GM21737 (cell line): ENCODE data around the gene VAPA.
"Not testable (repeated sequence)": the region's sequence is repeated elsewhere in the genome, so short reads cannot be mapped to it uniquely, and the experiment has no call there.

Experiments
- ATAC-seq: cut with Tn5 transposase; IDR thresholded peaks from one replicate; pipeline ENCODE4 v1.9.1; 2021; ENCODE audit warnings: mild to moderate bottlenecking, moderate library complexity; ENCODE audit not compliant: unreplicated experiment

VAPA gene

DNA sequence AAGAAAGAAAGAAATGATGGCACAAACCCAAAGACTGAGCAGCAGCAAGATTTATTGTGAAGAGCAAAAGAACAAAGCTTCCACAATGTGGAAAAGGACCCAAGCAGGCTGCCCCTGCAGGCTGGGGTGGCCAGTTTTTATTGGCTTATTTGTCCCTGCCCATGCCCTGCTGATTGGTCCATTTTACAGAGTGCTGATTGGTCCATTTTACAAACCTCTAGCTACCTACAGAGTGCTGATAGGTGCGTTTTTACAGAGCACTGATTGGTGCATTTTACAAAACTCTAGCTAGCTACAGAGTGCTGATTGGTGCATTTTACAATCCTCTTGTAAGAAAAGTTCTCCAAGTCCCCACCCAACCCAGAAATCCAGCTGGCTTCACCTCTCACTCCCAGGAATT lies 1.5 kb upstream of the VAPA start:
- ATAC-seq = not testable (repeated sequence)

DNA sequence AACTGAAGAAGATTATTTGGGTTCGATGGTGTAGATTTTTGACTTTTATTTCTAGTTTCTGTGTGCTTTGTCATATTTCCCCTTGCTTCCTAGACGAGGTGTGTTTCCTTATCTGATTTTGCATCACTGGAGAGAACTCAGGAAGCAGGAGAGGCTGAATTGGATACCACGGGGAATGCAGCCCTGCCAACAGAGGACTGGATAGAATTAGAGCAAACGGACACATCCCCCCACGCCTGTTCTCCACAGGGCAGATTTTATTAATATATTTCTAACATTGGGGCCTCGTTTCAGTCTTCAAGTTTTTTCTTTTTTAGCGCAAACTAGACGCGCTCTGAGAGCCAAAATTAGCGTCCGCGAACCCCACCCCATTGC lies 678 bp upstream of the VAPA start:
- ATAC-seq = no peak

DNA sequence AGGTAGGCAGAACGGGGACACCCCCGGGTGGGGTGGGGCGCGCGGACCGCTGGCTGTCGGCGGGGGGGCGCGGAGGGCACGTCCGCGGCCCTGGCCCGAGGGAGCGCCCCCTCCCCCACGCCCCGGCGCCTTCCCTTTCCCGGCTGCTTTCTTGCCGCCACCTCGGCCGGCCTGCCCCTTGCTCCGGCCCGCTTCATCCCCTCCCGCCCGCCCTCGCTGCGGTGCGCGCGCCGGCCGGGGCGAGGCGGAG lies 443 bp downstream of the VAPA start:
- ATAC-seq = peak; percentile 25

DNA sequence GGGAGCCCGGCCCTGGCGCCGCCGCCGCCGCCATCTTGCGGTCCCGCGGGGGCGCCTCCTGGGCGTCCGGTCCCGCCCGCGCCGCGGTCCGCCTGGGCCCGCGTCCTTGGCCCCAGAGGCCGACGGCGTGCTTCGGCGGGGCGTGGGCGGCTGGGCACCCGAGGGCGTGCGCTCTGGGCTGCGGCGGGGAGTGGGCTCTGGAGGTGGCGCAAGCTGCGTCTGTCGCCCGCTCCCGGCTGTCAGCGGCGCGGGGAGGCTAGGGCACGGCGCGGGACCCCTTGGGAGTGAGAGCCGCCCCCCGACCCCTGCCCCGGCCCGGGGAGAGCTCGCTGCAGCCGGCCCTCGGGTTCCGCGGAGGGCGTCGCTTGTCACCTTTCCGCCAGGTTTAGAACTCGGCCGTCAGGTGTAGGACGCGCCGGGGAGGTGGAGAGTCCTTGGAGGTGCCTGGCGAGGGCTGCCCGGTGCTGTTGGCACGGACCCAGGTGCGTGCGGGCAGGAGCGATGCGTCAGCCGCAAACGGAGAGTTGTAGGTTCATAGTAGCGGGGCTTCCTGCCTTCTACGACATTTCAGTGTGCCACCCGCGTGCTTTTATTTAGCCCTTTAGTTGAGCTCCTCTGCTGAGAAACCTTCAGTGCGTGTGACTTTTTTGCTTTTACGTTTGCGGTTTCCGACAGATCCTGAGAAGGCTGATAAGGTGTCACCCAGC lies 921 bp downstream of the VAPA start:
- ATAC-seq = peak; percentile 30

DNA sequence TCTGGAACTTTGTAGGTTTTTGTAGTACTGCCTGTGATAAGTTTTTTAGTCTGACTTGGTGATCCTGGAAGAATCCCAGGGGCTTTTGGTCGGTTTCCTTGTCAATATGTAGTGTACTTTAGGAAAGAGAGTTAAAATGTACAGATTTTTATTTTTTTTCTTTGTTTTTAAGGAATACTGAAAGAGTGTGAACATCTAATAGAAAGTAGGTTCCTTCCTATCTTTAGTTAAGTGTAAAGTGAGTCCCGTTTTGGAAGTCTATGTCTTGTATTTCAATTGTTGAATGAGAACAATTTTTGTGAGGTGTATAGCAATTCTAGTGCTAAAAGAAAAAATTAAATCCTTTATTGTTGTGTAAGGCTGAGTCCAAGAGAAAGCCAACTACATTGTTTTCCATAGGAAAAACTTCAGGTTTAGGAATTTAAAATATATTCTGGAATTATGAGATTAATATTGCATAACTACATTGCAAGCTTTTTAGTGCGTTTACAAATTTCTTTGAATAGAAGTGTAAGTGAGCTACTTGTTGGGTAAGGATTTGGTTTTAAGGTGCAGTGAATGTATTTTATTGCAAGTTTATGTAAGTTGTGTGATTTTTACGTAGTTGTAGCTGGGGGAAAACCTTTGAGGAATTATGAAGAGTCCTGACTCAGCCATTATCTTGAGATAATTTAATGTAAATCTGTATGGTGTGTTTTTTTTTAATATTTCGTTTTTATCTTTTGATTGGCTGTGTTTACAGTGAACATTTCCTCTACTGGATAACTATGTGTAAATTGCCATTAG lies 1.7 kb downstream of the VAPA start:
- ATAC-seq = no peak

DNA sequence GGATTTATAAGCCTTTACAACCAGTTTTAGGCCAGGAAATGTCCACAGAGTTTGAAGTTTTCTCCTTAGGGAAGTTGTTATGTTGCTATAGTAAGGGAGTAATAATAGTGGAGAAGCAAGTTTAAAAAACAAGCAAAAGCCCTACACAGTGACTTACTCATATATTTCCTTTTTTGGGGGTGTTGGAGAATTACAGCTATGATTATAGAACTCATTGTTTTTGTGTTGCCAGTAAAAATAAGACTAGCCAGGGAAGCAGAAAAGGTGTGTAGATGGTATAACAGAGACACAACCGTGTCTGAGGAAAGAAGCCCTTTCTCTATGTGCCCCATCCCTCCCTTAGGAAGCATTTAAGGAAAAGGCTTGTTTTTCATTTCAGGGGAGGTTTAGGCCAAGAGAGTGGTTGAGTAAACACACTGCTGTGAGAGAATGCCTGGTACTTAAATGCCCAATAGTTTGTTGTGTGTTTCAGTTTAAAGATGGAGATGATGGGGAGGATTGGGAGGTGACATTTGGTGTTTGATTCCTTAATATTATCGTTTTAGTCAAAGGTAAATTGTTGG lies 2.3 kb downstream of the VAPA start:
- ATAC-seq = no peak

DNA sequence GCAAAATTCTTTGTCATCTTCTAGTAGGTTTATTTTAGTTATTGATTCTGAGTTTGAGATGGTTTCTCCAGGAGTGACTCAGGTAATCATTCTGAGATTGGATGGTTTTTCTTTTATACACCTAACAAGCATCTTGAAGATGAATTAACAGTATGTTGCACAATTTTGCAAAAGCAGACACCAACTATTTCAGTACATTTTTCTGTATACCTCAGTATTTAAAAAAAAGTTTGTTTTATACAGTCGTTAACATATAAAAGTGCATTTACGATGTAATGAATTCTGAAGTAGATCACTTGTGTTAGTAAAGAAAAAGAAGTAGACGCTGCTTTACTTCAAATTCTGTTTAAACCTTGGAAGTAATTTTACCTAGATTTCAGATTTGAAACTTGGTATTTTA lies 3.0 kb downstream of the VAPA start:
- no peak for ATAC-seq

DNA sequence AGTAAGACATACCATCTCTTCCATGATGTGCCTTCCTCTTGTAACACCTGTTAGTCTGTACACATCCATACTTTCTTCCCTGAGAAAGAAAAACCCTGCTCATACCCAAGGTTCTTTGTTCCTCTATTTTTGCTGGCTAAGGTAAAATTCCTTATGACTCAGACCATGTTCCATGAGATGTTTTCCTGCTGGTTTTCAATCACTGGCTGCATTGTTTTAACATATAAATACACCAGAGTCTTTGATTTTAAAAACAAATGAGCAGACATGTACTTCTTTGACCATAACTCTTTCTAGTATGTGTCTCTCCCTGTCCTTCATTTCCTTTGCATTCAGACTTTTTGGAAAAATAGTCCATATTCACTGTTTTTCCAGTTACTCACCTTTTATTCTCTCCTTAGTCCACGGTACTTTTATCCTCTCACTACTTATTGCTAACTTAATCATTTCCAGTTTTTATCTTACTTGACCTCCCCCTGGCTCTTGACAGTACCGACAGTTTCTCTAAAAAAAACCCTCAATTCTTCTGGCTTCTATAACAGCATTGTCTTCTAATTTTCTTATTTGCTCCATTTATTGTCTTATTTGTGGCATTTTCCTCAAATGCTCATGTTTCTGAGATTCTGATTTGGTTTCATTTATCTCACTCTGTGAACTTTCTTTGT lies 4.3 kb downstream of the VAPA start:
- no peak for ATAC-seq

DNA sequence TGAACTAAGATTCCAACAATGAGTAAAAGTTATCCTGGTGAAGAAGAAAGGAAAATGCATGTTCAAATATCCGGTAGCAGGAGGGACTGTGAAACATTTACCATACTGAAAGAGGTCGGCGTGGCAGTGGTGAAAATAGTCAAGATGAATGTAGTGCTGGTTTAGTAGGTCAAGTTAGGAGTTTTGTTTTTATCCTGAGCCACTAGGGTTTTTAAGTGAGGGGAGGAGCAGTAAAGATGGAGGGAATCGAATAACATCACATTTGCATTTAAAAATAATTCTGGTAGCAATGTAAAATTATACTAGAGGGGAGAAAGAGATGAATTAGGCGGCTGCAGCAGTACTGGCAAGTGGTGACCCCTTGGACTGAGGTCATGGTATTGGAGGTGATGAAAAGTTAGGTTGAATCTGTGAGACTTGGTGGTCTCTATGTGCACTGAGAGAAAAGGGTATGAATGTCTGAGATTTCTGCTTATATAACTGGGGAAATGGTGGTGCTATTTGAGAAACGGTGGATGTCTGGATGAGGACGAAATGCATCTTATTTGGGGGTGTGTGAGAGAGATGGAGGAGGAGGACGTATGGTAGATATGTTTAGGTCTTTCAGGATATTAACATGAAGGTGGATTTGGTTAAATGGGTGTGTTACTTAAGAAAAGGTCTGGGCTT lies 5.9 kb downstream of the VAPA start:
- ATAC-seq = no peak

DNA sequence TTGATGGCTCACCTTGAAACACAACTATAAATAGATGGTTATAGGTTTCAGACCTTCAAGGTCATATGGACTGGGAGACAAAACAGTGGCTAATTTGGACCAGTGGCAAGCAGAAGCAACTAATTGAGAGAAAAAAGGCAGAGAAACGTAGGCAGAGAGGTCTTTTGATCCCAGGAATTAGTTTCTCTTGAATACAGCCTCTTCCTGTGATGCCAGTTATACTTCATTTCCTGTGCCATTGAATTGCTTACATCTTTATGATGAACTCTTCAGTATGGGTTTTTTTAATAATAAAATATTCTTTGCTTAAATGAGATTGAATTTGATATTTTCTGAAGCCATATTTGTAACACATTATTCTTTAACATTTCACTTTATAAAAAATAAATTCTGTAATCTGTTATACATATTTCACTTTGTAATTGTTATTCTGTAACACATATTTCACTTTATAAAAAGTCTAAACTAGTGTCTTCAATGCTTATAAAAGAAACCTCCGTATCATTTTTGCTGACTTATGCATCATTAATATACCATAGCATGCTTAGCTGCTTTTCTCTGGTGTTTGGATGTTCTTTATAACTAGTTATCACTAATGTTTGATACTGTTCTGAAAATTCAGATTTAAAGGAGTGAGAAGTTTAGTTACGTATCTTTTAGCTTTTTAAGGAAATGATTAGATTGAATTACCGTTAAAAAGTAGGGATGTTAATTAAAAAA lies 8.9 kb downstream of the VAPA start:
- ATAC-seq = no peak

DNA sequence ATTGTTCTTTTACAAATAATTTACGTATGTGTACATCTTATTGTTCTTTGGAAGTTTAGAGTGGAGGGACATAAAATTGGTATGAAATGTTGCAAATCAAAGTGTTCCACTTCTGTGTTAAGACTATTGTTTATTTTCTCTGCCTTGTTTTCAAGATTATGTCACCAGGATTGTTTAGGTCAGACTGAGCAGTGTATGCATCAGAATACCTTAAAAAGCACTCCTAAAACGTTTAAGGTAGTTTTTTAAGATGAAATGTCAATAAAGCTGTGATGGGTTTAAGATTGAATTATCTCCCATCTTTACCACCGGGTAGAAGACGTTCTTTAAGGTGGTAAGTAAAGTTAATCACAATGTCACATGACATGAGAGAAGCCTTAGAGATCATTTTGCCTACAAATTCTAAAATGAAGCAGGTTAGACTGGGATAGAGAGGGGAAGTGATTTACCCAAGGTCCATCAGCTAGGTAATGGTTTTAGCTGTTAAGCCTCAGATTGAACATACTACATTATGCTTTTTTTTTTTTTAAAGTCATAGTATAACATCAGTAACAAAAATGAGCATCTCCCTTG lies 10.6 kb downstream of the VAPA start:
- no peak for ATAC-seq

DNA sequence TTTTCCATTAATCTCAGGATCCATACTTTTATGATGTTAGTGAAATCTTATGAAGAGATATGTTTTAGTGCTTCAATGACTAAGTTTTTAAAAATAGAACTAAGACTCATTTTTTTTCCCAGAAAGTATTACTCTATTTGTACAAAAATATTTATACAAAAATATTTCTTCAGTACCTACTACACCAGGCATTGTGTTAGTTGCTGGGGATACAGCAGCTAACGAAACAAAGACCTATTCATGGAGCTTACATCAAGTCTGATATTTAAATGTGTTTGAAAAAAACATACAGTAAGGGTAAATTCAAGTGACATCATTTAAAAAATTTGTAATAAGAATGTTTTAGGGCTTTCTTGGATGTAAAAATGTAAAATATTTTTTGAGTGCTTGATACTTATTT lies 11.6 kb downstream of the VAPA start:
- no peak for ATAC-seq

DNA sequence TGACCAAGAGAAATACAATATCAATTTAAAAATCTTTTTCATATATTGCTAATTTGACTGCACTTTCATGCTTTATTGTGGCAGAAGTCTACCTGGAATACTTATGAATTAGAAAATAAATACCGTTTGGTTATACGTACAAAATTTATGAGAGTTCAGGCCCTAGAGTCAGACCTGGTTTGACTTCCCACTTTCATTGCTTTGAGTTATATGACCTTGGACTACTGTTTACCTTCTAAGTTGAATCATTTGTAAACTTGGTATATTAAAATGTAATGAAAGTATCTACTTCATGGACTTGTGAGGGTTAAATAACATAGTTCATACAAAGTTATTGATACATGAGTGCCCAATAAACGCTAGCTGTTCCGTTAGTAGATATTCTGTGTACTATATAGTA lies 12.0 kb downstream of the VAPA start:
- ATAC-seq = no peak

DNA sequence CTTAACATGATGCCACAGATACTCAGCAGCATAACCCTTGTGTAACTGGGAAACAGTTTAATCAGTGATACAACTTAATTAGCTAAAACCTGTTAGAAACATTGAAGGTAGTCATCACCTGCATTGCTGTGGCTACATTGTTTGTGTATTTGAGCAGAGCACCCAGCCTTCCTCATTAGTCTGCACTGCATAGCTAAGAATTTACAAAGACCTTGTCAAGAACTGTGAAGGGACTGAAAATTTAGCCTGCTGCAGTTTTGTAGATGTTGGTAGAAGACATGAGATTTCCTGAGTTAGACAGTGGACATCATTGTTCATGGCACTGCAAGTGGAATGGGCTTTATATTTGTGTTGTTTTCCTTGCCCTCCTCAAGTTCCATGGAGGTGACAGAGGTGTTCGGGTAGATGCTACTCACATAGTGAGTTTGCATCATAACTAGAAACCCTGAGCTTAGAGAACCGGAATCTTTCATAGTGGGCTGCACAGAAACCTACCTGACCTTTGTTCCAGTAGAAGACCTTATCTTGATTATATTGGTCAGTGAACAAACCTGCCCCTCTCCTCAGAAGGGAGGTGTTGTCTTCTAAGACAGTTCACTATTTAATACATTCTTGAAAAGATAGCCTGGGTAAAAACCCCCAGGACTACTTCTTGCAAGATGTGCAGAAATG lies 12.5 kb downstream of the VAPA start:
- no peak for ATAC-seq

DNA sequence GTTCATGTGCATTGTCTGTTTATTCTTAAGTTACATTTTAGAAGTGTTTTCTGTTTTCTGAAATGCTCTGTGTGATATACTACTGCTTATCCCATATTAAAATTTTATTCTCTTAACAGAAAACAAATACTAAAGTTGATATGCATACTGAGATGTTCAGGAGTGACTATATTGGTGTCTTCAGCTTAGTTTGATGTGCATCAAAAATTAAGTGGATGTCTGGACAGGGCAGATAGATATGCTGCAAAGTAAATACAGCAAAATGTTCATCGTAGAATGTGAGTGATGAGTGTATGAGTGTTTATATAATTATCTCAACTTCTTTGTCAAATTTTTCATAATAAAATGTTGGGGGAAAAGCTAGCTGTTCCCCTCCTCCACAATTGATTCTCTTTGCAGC lies 13.2 kb downstream of the VAPA start:
- ATAC-seq = no peak

DNA sequence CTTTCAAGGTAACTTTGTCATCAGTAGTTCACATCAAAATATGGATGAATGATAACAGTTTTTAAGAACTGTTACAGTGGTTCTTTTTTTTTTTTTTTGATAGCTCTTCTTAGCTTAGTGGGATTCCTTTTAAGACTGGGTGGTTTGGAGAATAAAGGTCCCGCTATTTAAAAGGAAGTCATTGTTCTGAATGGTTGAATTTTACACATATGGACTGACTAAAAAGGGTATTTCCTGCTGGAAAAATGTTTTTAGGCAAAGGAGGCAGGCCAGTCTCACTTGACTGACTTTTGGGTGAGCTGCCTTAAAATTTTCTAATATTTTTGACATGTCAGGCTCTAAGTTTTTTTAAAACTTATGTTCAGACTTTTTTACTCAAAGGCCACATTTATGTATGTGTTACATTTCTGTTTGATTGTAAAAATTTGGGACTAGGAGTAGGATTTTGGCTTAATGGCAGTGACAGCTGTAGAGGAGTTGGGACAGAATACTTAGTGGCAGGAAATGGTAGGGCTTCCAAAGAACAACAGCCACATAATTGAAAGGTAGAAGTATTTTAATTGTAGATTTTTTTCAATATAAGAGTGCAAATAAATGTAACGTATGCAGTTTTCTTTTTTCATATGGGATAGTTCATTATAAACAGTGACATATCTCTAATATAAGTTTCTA lies 13.7 kb downstream of the VAPA start:
- no peak for ATAC-seq

DNA sequence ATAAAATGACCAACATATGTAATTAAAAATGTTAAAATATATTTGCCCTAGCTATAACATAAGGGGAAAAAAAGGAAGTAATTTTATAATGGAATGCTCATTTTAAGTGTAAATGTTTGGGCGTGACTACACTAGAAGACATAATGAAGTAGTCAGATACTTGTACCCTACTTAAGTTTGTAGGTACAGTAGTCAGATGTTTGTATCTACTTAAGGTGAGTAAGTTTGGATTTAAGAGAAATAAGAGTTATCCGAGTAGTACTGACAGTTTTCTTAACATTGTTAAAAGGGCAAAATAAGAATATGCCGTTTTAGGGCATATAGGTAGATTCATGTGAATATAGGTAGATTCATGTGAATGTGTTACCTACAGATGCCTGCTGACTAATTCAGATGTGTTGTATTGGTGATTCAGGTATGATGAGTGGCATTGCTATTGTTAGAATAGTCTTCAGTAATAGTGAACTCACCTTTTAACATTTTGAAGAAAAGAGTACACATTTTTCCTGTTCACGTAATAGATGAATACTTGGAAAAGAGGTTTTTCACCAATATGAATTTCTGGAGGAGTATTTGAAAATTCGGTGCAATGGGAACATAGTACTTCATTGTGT lies 14.9 kb downstream of the VAPA start:
- ATAC-seq = no peak

DNA sequence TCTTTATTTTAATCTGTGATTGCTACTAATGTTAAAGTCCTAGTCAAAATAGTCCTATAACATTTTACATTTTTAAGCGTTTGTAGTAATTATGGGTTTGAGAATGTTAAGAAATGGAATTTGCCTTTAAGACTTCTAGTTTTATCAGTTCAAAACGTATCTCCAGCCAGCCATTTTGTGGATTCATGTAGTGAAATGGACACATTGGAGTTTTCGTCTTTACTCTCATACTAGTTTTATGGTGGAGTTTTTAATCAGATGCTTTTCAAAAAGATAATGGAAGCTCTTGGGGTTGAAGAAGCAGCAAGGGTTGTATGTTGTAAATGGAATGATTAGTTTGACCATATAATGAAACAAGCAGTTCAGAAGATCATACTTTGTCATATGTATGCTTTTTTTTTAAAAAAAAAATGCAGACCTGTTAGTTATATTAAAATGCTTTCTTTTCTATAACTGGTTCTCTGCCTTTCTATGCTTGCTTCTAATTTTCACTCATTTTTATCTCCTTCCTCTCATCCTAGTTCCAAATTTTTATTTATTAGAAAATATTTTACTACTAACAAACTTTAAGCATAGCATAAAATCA lies 16.6 kb downstream of the VAPA start:
- ATAC-seq = no peak

DNA sequence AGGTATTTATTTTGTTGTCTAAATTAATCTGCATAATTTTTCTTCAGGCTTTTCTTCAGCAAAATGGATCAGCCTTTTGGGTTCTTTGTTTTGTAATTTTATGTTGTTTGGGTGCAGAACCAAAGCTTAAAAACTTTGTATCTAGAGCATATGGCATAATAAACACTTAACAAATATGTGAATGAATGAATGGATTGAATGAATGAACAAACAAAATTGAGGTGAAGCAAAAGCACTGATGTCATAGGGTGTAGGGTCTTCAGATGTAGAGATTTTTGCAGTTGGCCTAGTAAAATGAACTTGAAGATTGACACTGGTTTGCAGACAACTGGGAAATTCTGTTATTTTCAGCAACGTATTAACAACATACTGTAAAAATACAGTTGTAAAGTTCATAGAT lies 17.3 kb downstream of the VAPA start:
- ATAC-seq = no peak
